MM.1S (cell line): Measurements from ENCODE around the gene TRIOBP.

Experiments used
- DNase-seq: peaks from one replicate; pipeline ENCODE4 v3.0.0-alpha.2; 2015
- H2AFZ ChIP-seq: fragments of 300-600 bp; sonication (generic); 2 replicates; pipeline ENCODE4 v1.6.0; 2016; ENCODE audit warnings: antibody characterized with exemption, low read length
- H3F3A ChIP-seq: fragments of 300-600 bp; sonication (generic); 2 replicates; pipeline ENCODE4 v1.6.1; 2016; ENCODE audit warnings: mild to moderate bottlenecking, antibody characterized with exemption, low read length, moderate library complexity, mixed read lengths; ENCODE audit not compliant: insufficient read depth
- H3K27ac ChIP-seq: fragments of 300-600 bp; sonication (generic); 2 replicates; pipeline ENCODE4 v1.5.1; 2016; ENCODE audit warnings: mild to moderate bottlenecking, low read length
- H3K27me3 ChIP-seq: fragments of 300-600 bp; sonication (generic); replicated peaks from 2 replicates; pipeline ENCODE4 v1.6.0; 2016; ENCODE audit warnings: low read length; ENCODE audit not compliant: insufficient read depth
- H3K36me3 ChIP-seq: fragments of 300-600 bp; sonication (generic); replicated peaks from 2 replicates; pipeline ENCODE4 v1.6.1; 2016; ENCODE audit warnings: mild to moderate bottlenecking, low read length, mixed read lengths; ENCODE audit not compliant: insufficient read depth
- H3K4me1 ChIP-seq: fragments of 300-600 bp; sonication (generic); 2 replicates; pipeline ENCODE4 v1.6.1; 2016; ENCODE audit warnings: low read length, mixed read lengths
- H3K4me2 ChIP-seq: fragments of 300-600 bp; sonication (generic); 2 replicates; pipeline ENCODE4 v1.6.0; 2016; ENCODE audit warnings: low read depth, low read length
- H3K4me3 ChIP-seq: fragments of 300-600 bp; sonication (generic); 2 replicates; pipeline ENCODE4 v1.5.1; 2016; ENCODE audit warnings: low read length, mixed read lengths
- H3K79me2 ChIP-seq: fragments of 300-600 bp; sonication (generic); 2 replicates; pipeline ENCODE4 v1.6.1; 2016; ENCODE audit warnings: mixed run types, low read length, mixed read lengths
- H3K9ac ChIP-seq: fragments of 300-600 bp; sonication (generic); 2 replicates; pipeline ENCODE4 v1.6.1; 2016; ENCODE audit warnings: low read length, mixed read lengths
- H3K9me2 ChIP-seq: fragments of 300-600 bp; sonication (generic); replicated peaks from 2 replicates; pipeline ENCODE4 v1.6.1; 2016; ENCODE audit warnings: mild to moderate bottlenecking, low read length, mixed read lengths; ENCODE audit not compliant: insufficient read depth
- H3K9me3 ChIP-seq: fragments of 300-600 bp; sonication (generic); replicated peaks from 2 replicates; pipeline ENCODE4 v1.6.1; 2016; ENCODE audit warnings: mild to moderate bottlenecking, low read length, mixed read lengths; ENCODE audit not compliant: insufficient read depth
- H4K20me1 ChIP-seq: fragments of 300-600 bp; sonication (generic); 2 replicates; pipeline ENCODE4 v1.6.1; 2016; ENCODE audit warnings: mild to moderate bottlenecking, low read length, moderate library complexity, mixed read lengths; ENCODE audit not compliant: insufficient read depth
- CTCF ChIP-seq: fragments of 300-600 bp; sonication (generic); IDR thresholded peaks from 2 replicates; pipeline ENCODE4 v1.5.1; 2016; ENCODE audit warnings: antibody characterized with exemption, low read length, mixed read lengths
- EZH2 ChIP-seq: fragments of 300-600 bp; sonication (generic); optimal IDR thresholded peaks from 2 replicates; pipeline ENCODE3; 2017; ENCODE audit warnings: low read depth, mild to moderate bottlenecking, antibody characterized with exemption, low read length, mixed read lengths
- EZH2phosphoT487 ChIP-seq: fragments of 300-600 bp; sonication (generic); IDR thresholded peaks from 2 replicates; pipeline ENCODE4 v1.6.1; 2018; ENCODE audit warnings: antibody characterized with exemption, low read length

TRIOBP gene

DNA sequence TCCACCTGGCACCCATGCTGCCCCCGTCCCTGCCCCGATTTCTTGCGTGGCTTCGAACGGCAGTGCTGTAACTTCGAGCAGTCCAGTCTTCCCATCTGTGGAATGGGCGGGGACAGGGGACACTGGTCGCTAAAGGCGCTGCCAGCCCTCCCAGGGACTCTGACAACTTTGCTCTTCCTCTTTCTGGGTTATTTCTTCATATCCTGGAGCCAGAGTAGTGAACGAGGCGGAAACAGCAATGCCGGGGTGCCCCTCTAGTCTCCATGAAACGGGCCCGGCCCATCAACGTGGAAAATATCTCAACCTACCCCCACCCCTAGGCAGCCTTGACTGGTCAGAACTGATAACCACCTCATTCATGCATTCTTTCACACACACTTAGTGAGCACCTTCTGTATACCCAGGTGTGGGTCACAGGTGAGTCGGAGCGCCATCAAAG lies 42.8 kb downstream of the TRIOBP start:
- no peaks in the 10 kb centered on the region for H3K4me1 ChIP-seq
- H3K36me3 ChIP-seq = no peaks in the 10 kb centered on the region
- no peak overlapping the region for H3K9ac ChIP-seq
- H3K4me3 ChIP-seq = no peak overlapping the region
- no peak overlapping the region for H3K27ac ChIP-seq
- no peak for DNase-seq
- H3K27me3 ChIP-seq = no peaks in the 10 kb centered on the region
- H2AFZ ChIP-seq = no peak overlapping the region
- H3K9me2 ChIP-seq = no peaks in the 10 kb centered on the region
- TF ChIP-seq EZH2phosphoT487 (no peak), EZH2 (no peak), CTCF (no peak)
- no peaks in the 10 kb centered on the region for H3K9me3 ChIP-seq
- no peaks in the 10 kb centered on the region for H3K79me2 ChIP-seq
- H4K20me1 ChIP-seq = no peaks in the 10 kb centered on the region
- H3F3A ChIP-seq = no peaks in the 10 kb centered on the region
- no peak overlapping the region for H3K4me2 ChIP-seq

DNA sequence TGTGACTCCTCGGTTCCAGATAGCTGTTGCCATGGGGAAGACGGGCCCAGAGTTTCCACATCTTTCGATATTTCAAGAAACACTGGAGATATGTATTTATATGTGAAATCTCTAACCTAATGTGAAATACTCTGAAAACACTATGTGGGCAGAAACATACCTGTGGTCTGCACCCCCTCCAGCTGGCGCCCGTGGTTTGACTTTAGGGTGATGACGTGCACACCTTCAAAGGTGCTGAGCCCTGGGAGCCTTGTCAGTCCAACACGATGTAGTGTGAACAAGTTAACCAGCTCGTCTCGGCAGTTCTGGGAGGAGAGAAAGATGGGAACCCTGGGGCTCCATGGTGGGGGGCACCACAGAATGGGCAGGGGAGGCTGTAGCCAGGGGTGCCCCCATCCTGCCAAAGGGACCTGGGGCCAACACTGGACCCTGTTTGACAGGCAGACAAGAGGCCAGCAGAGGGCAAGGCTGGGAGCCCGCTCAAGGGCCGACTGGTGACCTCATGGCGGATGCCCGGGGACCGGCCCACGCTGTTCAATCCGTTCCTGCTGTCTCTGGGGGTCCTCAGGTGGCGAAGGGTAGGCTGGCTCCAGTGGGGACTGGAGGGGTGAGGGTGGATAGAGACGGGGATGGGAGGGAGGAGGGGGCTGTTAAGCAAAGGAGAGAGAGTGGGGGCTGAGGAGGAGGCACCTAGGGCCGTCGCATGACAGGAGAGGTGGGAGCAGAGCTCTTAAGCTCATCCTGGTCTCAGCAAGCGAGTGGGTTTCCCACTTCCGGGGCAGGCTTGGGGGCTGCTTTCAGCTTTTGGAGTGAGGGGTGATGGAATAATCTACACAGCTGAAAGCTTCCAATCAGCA lies 43.8 kb downstream of the TRIOBP start:
- H3K9me3 ChIP-seq = no peaks in the 10 kb centered on the region
- H4K20me1 ChIP-seq = no peaks in the 10 kb centered on the region
- DNase-seq = no peak
- no peaks in the 10 kb centered on the region for H3K27me3 ChIP-seq
- H3F3A ChIP-seq = 0 out of 2 replicates have a peak, but pooled peaks cover 5% of the 10 kb centered on the region
- no peak overlapping the region for H2AFZ ChIP-seq
- no peak overlapping the region for H3K9ac ChIP-seq
- no peak overlapping the region for H3K4me3 ChIP-seq
- no peak overlapping the region for H3K27ac ChIP-seq
- H3K9me2 ChIP-seq = no peaks in the 10 kb centered on the region
- peaks cover 4% of the 10 kb centered on the region; the same call in 1 of the 2 replicates for H3K4me1 ChIP-seq
- H3K79me2 ChIP-seq = no peaks in the 10 kb centered on the region
- no peak overlapping the region for H3K4me2 ChIP-seq
- no peak for TF ChIP-seq EZH2phosphoT487
- TF ChIP-seq CTCF = no peak
- TF ChIP-seq EZH2 = no peak
- no peaks in the 10 kb centered on the region for H3K36me3 ChIP-seq

- Histone ChIP-seq H3K4me3 (no peak overlapping the region), H3K27ac (no peak overlapping the region), H4K20me1 (no peaks in the 10 kb centered on the region), H3K9ac (no peak overlapping the region), H2AFZ (no peak overlapping the region), H3K4me1 (peaks cover 4% of the 10 kb centered on the region; the same call in 1 of the 2 replicates), H3K36me3 (no peaks in the 10 kb centered on the region), H3K9me3 (no peaks in the 10 kb centered on the region), H3K79me2 (peaks cover 1% of the 10 kb centered on the region), H3K27me3 (no peaks in the 10 kb centered on the region), H3K4me2 (no peak overlapping the region), H3K9me2 (no peaks in the 10 kb centered on the region), H3F3A (0 out of 2 replicates have a peak, but pooled peaks cover 5% of the 10 kb centered on the region)
- DNase-seq = no peak
- TF ChIP-seq EZH2phosphoT487 (no peak), EZH2 (no peak), CTCF (no peak)
Measured at GRCh38 chr22:37741312-37741795, 44.5 kb downstream of the TRIOBP start.
